Measurements from ENCODE around the gene LIX1L. TPM values are rescaled to one million over a fixed set of nuclear protein-coding genes. Genes with fewer than 3 reads are reported as not detected.

Gene LIX1L
- polyA plus RNA-seq, 1 donor (not counting 4 experiments of a cell fraction or from before 2014, with no cell fraction given) = 20.0 TPM

DNA sequence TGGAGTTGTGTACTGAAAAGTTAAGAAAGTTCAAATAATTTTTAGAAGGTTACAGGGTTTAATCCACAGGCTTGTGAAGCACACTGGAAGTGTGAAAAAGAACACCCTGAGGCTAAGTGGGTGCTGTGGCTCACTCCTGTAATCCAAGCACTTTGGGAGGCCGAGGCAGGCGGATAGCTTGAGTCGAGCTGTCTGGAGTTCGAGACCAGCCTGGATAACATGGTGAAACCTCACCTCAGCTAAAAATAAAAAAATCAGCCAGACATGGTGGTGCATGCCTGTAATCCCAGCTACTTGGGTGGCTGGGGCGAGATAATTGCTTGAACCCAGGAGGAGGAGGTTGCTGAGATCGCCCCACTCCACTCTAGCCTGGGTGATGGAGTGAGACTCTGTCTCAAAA is 28.7 kb upstream of the LIX1L start:
- FAIRE-seq (no peak), DNase-seq (ENCODE audit: low read depth, low spot score) (no peak)
- TF ChIP-seq EZH2 (IDR thresholded peaks at IDR 0.05; ENCODE audit: low read length) = no peak
- TF ChIP-seq, protein P1, sequence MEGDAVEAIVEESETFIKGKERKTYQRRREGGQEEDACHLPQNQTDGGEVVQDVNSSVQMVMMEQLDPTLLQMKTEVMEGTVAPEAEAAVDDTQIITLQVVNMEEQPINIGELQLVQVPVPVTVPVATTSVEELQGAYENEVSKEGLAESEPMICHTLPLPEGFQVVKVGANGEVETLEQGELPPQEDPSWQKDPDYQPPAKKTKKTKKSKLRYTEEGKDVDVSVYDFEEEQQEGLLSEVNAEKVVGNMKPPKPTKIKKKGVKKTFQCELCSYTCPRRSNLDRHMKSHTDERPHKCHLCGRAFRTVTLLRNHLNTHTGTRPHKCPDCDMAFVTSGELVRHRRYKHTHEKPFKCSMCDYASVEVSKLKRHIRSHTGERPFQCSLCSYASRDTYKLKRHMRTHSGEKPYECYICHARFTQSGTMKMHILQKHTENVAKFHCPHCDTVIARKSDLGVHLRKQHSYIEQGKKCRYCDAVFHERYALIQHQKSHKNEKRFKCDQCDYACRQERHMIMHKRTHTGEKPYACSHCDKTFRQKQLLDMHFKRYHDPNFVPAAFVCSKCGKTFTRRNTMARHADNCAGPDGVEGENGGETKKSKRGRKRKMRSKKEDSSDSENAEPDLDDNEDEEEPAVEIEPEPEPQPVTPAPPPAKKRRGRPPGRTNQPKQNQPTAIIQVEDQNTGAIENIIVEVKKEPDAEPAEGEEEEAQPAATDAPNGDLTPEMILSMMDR (optimal IDR thresholded peaks at IDR 0.05 in 1 of 3, IDR thresholded peaks at IDR 0.05 in 1 of 3, conservative IDR thresholded peaks at IDR 0.05 in 1 of 3; ENCODE audit: extremely low read depth in 1 of 3, insufficient read depth in 2 of 3, low read length in 3 of 3) = no peak
- Histone ChIP-seq H3K79me2 (ENCODE audit: control insufficient read depth, insufficient read depth, low read length) (no peaks in the 10 kb centered on the region), H3K27me3 (ENCODE audit: control insufficient read depth, extremely low read depth, insufficient read depth, low read length) (no peaks in the 10 kb centered on the region), H3K9me3 (ENCODE audit: control insufficient read depth, low read depth, low read length) (no peaks in the 10 kb centered on the region), H3K4me2 (ENCODE audit: control insufficient read depth, extremely low read depth, insufficient read depth, low read depth, low read length) (no peak overlapping the region), H3K4me3 (ENCODE audit: control insufficient read depth in 2 of 3, extremely low read depth in 1 of 3, insufficient read depth in 2 of 3, low read depth in 1 of 3, low read length in 3 of 3) (no peak overlapping the region), H3K36me3 (ENCODE audit: control insufficient read depth in 2 of 2, extremely low read depth in 1 of 2, insufficient read depth in 2 of 2, low read length in 2 of 2) (no peaks in the 10 kb centered on the region), H3K27ac (ENCODE audit: control insufficient read depth, insufficient read depth, low read length) (no peak overlapping the region), H3K9me1 (ENCODE audit: control insufficient read depth, extremely low read depth, insufficient read depth, low read length) (no peaks in the 10 kb centered on the region), H4K20me1 (ENCODE audit: control insufficient read depth, extremely low read depth, insufficient read depth, low read length) (no peaks in the 10 kb centered on the region), H3K9ac (ENCODE audit: control insufficient read depth, extremely low read depth, insufficient read depth, low read length) (no peak overlapping the region), H3K4me1 (ENCODE audit: control insufficient read depth, extremely low read depth, insufficient read depth, low read length) (peaks cover 30% of the 10 kb centered on the region), H2AFZ (ENCODE audit: control insufficient read depth, low read length) (no peak overlapping the region)
- dilution Hi-C loops (cut with MboI; ENCODE audit: extremely low pct_ligation_motif_present, low sequenced_read_pairs) = no loop called here

DNA sequence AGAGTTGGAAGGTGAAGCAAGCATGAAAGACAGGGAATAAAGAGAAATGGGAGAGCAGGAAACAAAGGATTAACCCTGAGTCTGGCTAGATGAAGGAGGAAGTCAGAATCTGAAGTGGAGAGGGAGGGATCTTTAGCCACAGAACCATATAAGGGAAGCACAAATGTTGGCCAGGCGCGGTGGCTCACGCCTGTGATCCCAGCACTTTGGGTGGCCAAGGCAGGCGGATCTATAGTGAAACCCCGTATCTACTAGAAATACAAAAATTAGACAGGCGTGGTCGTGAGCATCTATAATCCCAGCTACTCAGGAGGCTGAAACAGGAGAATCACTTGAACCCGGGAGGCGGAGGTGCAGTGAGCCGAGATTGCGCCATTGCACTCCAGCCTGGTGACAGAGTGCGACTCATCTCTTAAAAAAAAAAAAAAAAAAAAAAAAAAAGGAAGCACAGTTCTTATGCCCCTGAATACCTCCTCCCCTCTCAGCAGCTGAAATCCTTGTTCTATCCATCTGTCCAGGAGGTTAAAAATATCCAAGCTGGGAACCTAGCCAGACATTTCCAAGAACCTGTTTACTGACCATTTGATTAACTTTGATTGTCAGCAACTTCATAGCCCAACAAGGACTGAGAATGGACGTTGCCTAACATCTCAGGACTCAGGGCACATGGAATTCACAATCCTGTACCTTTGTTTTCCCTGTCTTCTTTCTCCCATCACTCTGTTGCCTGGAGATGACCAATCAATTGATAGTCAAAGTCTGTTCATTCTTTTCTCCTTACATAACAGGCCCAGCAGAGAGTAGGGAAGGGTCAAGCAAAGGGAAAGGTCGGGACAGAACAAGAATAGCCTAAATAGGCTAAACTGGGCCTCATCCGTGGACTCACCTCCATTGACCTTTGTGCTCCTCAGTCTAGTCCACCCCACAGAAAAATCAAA is 28.0 kb upstream of the LIX1L start:
- Histone ChIP-seq H3K9ac (ENCODE audit: control insufficient read depth, extremely low read depth, insufficient read depth, low read length) (peak overlapping the region; percentile 14), H3K4me3 (ENCODE audit: control insufficient read depth in 2 of 3, extremely low read depth in 1 of 3, insufficient read depth in 2 of 3, low read depth in 1 of 3, low read length in 3 of 3) (peak overlapping the region in 2 of 3 experiments; percentile 4 to 18), H3K27ac (ENCODE audit: control insufficient read depth, insufficient read depth, low read length) (peak overlapping the region; percentile 42), H2AFZ (ENCODE audit: control insufficient read depth, low read length) (peak overlapping the region; percentile 83), H3K79me2 (ENCODE audit: control insufficient read depth, insufficient read depth, low read length) (no peaks in the 10 kb centered on the region), H4K20me1 (ENCODE audit: control insufficient read depth, extremely low read depth, insufficient read depth, low read length) (no peaks in the 10 kb centered on the region), H3K27me3 (ENCODE audit: control insufficient read depth, extremely low read depth, insufficient read depth, low read length) (no peaks in the 10 kb centered on the region), H3K9me1 (ENCODE audit: control insufficient read depth, extremely low read depth, insufficient read depth, low read length) (no peaks in the 10 kb centered on the region), H3K4me2 (ENCODE audit: control insufficient read depth, extremely low read depth, insufficient read depth, low read depth, low read length) (peak overlapping the region; percentile 69), H3K9me3 (ENCODE audit: control insufficient read depth, low read depth, low read length) (no peaks in the 10 kb centered on the region), H3K4me1 (ENCODE audit: control insufficient read depth, extremely low read depth, insufficient read depth, low read length) (peaks cover 30% of the 10 kb centered on the region), H3K36me3 (ENCODE audit: control insufficient read depth in 2 of 2, extremely low read depth in 1 of 2, insufficient read depth in 2 of 2, low read length in 2 of 2) (no peaks in the 10 kb centered on the region)
- dilution Hi-C loops (cut with MboI; ENCODE audit: extremely low pct_ligation_motif_present, low sequenced_read_pairs) = no loop called here
- TF ChIP-seq, protein P1 (optimal IDR thresholded peaks at IDR 0.05 in 1 of 3, IDR thresholded peaks at IDR 0.05 in 1 of 3, conservative IDR thresholded peaks at IDR 0.05 in 1 of 3; ENCODE audit: extremely low read depth in 1 of 3, insufficient read depth in 2 of 3, low read length in 3 of 3) = no peak
- TF ChIP-seq EZH2 (IDR thresholded peaks at IDR 0.05; ENCODE audit: low read length) = no peak
- DNase-seq (ENCODE audit: low read depth, low spot score) (no peak), FAIRE-seq (no peak)
